IPS-18c (cell line): ENCODE data around the gene TMEM63C.

ENCODE experiments used
- H3K4me3 ChIP-seq: 2 replicates; pipeline ENCODE4 v1.7.0; 2013; ENCODE audit warnings: low read depth, mild to moderate bottlenecking, low read length, moderate library complexity; ENCODE audit not compliant: insufficient read depth
- H3K9me3 ChIP-seq: one replicate; pipeline ENCODE4 v1.6.1; 2013; ENCODE audit warnings: mild to moderate bottlenecking, low read length, moderate library complexity; ENCODE audit not compliant: control insufficient read depth, insufficient read depth

The TMEM63C gene

DNA sequence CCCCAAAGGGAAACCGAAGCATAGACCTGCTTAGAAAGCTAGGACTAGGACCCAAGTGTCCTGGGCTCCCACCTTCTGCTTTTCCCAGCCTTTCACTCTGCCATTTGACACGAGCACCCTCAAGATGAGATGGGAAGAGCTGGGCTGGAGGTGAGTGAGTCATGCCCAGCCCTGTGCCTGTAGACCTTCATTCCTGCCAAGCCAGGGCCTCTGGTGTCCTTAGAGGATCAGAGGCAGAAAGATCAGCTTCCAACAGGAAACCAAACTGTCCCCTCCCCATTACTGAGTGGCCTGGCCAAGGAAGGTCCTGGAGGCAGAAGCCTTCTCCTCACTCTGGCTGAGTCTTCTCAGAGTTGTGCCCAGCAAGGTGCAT is 3.5 kb downstream of the TMEM63C start:
- no peaks in the 10 kb centered on the region for H3K9me3 ChIP-seq
- H3K4me3 ChIP-seq: no peak overlapping the region

DNA sequence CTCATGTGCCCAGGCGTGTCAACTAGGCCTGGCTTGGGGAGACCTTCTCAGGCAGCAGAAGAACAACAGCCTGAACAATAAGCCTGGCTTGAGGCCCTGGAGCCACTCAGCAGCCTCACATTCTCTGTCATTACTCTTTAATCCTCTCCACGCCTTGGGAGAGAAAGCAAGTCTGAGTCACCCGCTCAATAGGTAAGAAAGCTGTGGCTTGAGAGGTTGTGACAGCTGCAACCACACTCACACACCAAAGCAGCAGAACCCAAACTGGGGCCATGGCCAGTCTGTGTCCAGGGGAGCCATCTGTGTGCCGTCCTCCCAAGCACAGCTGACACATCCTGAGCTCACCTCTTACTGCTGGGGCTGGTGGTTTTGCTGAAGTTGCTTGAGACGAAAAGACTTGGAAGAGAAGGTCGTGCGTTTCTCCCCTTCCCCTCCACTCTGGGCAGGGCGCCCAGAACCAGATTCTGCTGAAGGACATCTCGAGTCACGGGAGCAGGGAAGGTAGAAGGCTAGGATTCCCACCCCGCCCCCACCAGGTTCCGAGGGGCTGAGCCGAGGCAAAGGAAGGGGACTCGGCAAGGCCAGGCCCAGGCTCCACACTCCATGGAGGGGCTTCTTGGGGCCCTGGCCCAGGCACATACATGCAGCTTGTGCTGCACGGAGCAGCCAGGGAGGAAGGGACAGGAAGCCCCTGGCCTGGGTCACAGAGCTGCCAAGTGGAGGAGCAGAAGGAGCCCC is 5.5 kb downstream of the TMEM63C start:
- H3K4me3 ChIP-seq: no peak overlapping the region
- no peaks in the 10 kb centered on the region for H3K9me3 ChIP-seq

GRCh38 chr14:77187649-77188012 is 6.0 kb downstream of the TMEM63C start:
- Histone ChIP-seq H3K4me3 (no peak overlapping the region), H3K9me3 (no peaks in the 10 kb centered on the region)

GRCh38 chr14:77189479-77189878 is 7.9 kb downstream of the TMEM63C start:
- Histone ChIP-seq H3K4me3 (no peak overlapping the region), H3K9me3 (no peaks in the 10 kb centered on the region)

- no peaks in the 10 kb centered on the region for H3K9me3 ChIP-seq
- H3K4me3 ChIP-seq: no peak overlapping the region
Measured at GRCh38 chr14:77190977-77191376, 9.4 kb downstream of the TMEM63C start.

GRCh38 chr14:77194706-77195105 is 13.1 kb downstream of the TMEM63C start:
- no peaks in the 10 kb centered on the region for H3K9me3 ChIP-seq
- H3K4me3 ChIP-seq: no peak overlapping the region

DNA sequence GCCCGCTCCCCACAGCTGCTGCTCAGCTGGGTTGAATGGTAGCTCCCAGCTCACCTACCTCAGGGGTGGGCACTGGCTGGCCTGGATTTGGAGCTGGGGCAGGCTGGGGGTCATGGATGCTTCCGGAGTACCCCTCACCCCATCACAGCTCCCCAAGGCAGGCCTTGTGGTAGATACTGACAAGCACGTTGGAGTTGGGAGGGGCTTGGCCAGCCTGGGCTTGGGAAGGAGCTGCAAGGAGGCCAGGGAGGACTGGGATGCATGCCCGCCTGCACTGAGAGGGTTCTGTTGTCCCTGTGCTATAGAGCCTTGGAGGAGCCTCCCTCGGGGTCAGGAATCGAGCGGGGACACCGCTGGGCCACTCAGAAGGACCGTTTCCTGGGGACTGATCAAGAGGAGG is 14.2 kb downstream of the TMEM63C start:
- Histone ChIP-seq H3K4me3 (no peak overlapping the region), H3K9me3 (no peaks in the 10 kb centered on the region)

DNA sequence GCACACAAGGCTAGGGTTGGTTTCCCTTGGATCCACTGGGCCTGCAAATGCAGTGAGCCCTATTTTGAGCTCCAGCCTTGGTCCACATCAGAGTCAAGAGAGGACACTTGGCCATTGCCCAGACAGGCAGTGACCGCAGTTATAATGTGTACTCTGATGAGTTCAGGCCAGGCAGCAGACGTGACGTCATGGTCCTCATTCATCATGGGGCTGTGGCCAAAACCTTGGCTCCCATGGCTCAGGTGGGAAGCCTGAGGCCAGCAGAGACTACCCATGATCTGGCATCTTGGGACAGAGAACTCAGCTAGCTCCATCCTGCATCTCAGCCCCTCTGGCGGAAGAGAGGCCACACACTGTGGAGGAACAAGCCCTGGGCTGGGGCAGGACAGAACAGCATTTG is 16.4 kb downstream of the TMEM63C start:
- no peak overlapping the region for H3K4me3 ChIP-seq
- H3K9me3 ChIP-seq: no peaks in the 10 kb centered on the region

DNA sequence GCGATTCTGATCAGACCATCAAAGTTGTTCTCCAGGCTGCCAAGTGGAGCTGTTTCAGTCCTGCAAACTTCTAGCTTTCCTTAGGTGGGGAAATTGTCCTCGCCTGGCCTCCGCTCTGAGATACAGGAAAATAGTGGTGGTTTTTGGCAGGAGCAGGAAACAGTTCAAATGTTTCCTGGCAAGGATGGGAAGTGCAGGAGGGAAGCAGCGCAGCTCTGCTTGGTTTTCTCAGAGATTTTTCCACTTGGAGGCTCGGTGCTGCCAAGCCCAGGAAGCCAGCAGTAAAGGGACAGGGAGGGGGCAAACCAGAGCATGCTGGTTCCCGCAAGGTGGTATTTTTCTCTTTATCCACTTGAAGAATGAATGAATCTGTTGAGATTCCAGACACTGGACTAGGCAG is 17.0 kb downstream of the TMEM63C start:
- Histone ChIP-seq H3K4me3 (no peak overlapping the region), H3K9me3 (no peaks in the 10 kb centered on the region)

DNA sequence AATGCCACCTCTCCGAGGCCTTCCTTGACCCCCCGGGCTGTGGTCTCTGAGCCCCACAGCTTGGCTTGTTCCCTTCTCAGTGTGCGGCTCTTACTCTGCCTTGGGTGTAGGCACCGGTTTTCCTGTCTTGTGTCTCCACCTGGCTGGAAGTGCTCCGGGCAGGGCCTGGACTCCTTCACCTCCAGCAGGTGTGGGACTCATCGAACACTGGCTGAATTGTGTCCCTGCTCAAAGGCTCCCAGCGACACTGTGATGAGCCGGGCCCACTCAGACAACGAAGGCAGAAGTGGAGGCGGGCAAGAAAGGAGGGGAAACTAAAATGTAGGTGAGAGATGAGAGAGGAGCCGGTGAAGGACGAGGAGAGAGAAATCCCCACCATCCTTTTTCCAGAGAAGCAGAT is 18.0 kb downstream of the TMEM63C start:
- H3K9me3 ChIP-seq: no peaks in the 10 kb centered on the region
- no peak overlapping the region for H3K4me3 ChIP-seq

DNA sequence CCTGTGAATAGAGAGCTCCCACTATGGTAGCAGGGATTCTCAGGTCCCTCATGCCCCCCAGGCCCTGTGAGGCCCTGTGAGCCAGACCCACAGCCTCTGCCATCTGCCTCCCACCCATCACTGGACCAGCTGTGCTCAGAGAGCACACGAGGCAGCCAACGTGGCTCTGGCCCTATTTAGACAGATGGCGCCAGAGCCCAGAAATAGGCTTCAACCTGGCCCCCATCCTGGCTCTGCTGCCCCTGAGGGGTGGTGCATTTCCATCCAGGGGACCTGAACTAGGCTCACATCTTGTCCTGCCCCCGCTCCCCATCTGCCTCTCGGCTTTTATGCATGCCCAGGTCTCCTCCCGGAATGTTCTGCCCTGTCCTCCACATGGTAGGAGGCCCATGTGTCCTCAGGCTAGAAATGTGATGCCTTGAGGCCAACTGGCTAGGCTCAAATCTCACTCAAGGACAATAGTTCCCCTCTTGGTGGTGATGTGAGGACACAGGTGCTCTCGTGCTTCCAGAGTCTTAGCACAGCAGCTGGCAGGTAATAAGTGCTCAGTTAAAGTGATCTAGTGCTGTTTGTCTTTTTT is 18.9 kb downstream of the TMEM63C start:
- Histone ChIP-seq H3K4me3 (no peak overlapping the region), H3K9me3 (no peaks in the 10 kb centered on the region)

DNA sequence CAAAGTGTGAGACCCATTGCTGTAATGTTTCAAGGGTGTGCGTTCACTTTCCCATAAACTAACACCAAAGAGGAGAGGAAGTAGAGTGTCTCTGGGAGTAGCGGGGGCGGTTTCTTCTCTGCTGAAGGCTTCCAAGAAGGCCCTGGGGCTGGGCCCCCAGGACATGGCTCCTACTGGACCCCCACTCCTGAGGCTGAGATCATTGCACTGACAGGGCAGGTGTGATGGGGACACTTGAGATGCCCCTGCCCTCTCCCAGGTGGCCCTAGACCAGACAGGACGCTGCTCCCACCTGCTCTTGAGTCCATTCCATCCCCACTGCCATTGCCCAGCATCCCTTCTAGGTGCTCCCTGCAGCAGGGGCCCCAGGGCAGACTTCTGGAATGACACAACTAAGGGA is 20.1 kb downstream of the TMEM63C start:
- H3K9me3 ChIP-seq: no peaks in the 10 kb centered on the region
- no peak overlapping the region for H3K4me3 ChIP-seq

GRCh38 chr14:77203611-77204458 is 22.2 kb downstream of the TMEM63C start:
- H3K4me3 ChIP-seq: no peak overlapping the region
- H3K9me3 ChIP-seq: no peaks in the 10 kb centered on the region

- H3K9me3 ChIP-seq: no peaks in the 10 kb centered on the region
- H3K4me3 ChIP-seq: no peak overlapping the region
Measured at GRCh38 chr14:77204459-77204771, 22.8 kb downstream of the TMEM63C start.

DNA sequence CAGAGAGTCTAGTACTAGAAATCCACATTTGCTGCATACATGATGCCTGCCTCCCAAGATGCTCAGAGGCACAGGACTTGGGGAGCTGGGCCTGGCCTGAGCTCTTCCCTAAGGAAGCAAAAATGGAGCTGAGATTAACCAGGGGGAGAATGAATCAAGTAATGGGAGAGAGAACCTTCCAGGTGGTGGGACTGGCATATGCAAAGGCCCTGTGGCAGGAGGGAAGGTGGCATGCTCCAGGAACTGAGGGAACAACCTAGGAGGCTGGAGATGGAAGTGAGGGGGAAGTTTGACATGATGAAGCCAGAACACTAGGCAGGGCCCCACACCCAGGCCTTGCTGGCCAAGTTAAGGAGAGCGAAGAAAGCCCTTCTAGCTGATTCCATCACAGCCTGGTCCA is 23.3 kb downstream of the TMEM63C start:
- no peak overlapping the region for H3K4me3 ChIP-seq
- H3K9me3 ChIP-seq: no peaks in the 10 kb centered on the region

DNA sequence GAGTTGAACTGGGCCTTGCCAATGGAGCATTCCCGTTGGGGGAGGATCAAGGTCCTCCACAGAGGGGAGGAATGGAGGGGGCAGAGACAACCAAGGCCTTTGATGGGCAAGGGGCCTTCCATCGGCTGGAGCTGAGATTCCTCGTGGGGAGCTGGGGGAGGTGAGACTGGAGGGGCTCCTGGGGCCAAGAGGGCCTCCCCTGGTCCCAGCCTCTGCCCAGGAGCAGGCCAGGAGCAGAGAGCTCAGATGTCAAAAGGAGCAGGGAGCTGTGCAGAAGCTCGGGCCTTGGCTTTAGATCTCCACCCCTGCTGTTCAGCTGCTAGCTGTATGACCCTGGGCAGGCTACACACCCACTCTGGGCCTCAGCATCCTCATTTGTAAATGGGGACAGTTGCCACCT is 24.0 kb downstream of the TMEM63C start:
- H3K9me3 ChIP-seq: no peaks in the 10 kb centered on the region
- H3K4me3 ChIP-seq: no peak overlapping the region

DNA sequence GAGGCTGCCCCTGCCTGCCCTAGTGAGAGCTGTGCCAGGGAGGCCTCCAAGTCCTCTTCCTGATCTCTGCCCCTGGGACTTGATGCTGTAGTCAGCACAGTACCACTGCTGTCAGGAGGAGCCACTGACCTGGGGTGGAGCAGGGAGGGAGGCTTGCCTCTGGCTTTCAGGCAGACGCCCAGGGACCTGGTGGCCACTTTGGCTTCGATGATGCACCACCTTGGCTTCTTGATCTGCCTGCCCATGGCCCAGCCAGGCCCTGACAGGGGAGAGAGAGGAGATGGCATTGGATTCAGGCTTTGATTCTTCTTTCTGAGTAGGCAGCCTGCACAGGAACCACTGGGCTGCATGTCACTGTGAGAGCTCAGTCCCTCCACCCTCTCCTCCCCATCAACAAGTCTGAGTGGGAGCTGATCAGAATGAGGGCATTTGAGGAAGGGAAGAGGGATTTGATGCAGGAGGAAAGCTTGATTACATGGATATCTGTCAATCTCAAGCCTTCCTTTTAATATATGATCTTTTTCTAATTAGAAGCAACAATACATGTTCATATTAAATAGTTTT is 24.7 kb downstream of the TMEM63C start:
- Histone ChIP-seq H3K4me3 (no peak overlapping the region), H3K9me3 (no peaks in the 10 kb centered on the region)

GRCh38 chr14:77206877-77207389 is 25.3 kb downstream of the TMEM63C start:
- Histone ChIP-seq H3K4me3 (no peak overlapping the region), H3K9me3 (no peaks in the 10 kb centered on the region)
